HepG2 (cell line): ENCODE data around the gene NTN5.

Source experiments
- EZH2 ChIP-seq: conservative IDR thresholded peaks from 2 replicates; pipeline ENCODE4 v1.6.1; 2012; ENCODE audit warnings: mild to moderate bottlenecking, low read depth, low read length, moderate library complexity
- MAFF ChIP-seq: IDR thresholded peaks from 2 replicates; pipeline ENCODE4 v1.6.1; 2011; ENCODE audit warnings: low read depth, low read length, improper control_type of control experiment
- NR2C2 ChIP-seq: sonication (generic); formaldehyde crosslinking; IDR thresholded peaks from 2 replicates; pipeline ENCODE4 v1.4.0; 2020; ENCODE audit warnings: missing genetic modification reagents, mild to moderate bottlenecking, moderate library complexity, borderline replicate concordance
- NR3C1 ChIP-seq: sonication (generic); formaldehyde crosslinking; IDR thresholded peaks from 2 replicates; pipeline ENCODE4 v1.4.0; 2020; ENCODE audit warnings: missing genetic modification reagents
- POLR2A ChIP-seq, 2 experiments: IDR thresholded peaks; 2 replicates each; pipeline ENCODE4 v1.6.1; 2011; ENCODE audit warnings: low read depth in 2 of 2, low read length in 2 of 2, mild to moderate bottlenecking in 1 of 2, moderate library complexity in 1 of 2; ENCODE audit not compliant: insufficient read depth in 1 of 2
- SNAI1 ChIP-seq: sonication (generic); formaldehyde crosslinking; IDR thresholded peaks from 2 replicates; pipeline ENCODE4 v1.5.0; 2020; ENCODE audit warnings: mild to moderate bottlenecking, missing genetic modification reagents, borderline replicate concordance
- SOX13 ChIP-seq, 3 experiments: fragments of 450-650 bp in 1 of 3; sonication (generic) in 1 of 3; formaldehyde crosslinking in 1 of 3; IDR thresholded peaks in 2 of 3; conservative IDR thresholded peaks in 1 of 3; 2 replicates each; pipeline versions ENCODE4 v1.5.0 to v1.6.1; 2016 to 2020; ENCODE audit warnings: antibody characterized with exemption in 1 of 3, mild to moderate bottlenecking in 1 of 3, missing compliant biosample characterization in 1 of 3, missing genetic modification reagents in 1 of 3, moderate library complexity in 1 of 3
- ZNF775 ChIP-seq: sonication (generic); formaldehyde crosslinking; IDR thresholded peaks from 2 replicates; pipeline ENCODE4 v1.4.0; 2020; ENCODE audit warnings: missing genetic modification reagents, mild to moderate bottlenecking, moderate library complexity, borderline replicate concordance
- TF ChIP-seq, protein P1 (sequence below): IDR thresholded peaks from 2 replicates; pipeline ENCODE4 v1.6.1; 2012; ENCODE audit warnings: low read length, improper control_type of control experiment
- TF ChIP-seq, protein P2 (sequence below): sonication (generic); formaldehyde crosslinking; IDR thresholded peaks from 2 replicates; pipeline ENCODE4 v1.5.0; 2020; ENCODE audit warnings: mild to moderate bottlenecking, missing genetic modification reagents, moderate library complexity
- TF ChIP-seq, protein P3 (sequence below): IDR thresholded peaks from 2 replicates; pipeline ENCODE4 v1.6.1; 2012; ENCODE audit warnings: low read depth, low read length, improper control_type of control experiment

DNA sequence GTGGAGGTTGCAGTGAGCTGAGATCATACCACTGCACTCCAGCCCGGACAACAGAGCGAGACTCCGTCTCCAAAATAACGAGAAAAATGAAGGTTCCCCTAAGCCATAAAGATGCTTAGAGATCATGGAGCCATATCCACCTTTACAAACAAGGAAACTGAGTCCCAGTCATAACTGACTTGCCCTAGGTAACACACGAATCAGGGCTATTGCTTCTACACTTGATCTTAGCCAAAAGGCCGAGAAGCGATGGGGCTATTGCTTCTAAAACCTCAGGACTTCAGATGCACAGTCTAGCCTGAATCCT is 38.8 kb downstream of the NTN5 start:
- no peak for TF ChIP-seq SNAI1 (CRISPR knock-in tag)
- no peak for TF ChIP-seq POLR2A (IDR thresholded peaks at IDR 0.05; ENCODE audit: insufficient read depth in 1 of 2, low read depth in 2 of 2, low read length in 2 of 2)
- TF ChIP-seq, protein P1, sequence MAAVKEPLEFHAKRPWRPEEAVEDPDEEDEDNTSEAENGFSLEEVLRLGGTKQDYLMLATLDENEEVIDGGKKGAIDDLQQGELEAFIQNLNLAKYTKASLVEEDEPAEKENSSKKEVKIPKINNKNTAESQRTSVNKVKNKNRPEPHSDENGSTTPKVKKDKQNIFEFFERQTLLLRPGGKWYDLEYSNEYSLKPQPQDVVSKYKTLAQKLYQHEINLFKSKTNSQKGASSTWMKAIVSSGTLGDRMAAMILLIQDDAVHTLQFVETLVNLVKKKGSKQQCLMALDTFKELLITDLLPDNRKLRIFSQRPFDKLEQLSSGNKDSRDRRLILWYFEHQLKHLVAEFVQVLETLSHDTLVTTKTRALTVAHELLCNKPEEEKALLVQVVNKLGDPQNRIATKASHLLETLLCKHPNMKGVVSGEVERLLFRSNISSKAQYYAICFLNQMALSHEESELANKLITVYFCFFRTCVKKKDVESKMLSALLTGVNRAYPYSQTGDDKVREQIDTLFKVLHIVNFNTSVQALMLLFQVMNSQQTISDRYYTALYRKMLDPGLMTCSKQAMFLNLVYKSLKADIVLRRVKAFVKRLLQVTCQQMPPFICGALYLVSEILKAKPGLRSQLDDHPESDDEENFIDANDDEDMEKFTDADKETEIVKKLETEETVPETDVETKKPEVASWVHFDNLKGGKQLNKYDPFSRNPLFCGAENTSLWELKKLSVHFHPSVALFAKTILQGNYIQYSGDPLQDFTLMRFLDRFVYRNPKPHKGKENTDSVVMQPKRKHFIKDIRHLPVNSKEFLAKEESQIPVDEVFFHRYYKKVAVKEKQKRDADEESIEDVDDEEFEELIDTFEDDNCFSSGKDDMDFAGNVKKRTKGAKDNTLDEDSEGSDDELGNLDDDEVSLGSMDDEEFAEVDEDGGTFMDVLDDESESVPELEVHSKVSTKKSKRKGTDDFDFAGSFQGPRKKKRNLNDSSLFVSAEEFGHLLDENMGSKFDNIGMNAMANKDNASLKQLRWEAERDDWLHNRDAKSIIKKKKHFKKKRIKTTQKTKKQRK: no peak
- TF ChIP-seq NR2C2 (CRISPR knock-in tag): no peak
- no peak for TF ChIP-seq SOX13 (IDR thresholded peaks at IDR 0.05)
- no peak for TF ChIP-seq SOX13 (CRISPR knock-in tag; conservative IDR thresholded peaks at IDR 0.05 in 1 of 2, IDR thresholded peaks at IDR 0.05 in 1 of 2)
- no peak for TF ChIP-seq MAFF
- TF ChIP-seq EZH2: no peak
- TF ChIP-seq, protein P2, sequence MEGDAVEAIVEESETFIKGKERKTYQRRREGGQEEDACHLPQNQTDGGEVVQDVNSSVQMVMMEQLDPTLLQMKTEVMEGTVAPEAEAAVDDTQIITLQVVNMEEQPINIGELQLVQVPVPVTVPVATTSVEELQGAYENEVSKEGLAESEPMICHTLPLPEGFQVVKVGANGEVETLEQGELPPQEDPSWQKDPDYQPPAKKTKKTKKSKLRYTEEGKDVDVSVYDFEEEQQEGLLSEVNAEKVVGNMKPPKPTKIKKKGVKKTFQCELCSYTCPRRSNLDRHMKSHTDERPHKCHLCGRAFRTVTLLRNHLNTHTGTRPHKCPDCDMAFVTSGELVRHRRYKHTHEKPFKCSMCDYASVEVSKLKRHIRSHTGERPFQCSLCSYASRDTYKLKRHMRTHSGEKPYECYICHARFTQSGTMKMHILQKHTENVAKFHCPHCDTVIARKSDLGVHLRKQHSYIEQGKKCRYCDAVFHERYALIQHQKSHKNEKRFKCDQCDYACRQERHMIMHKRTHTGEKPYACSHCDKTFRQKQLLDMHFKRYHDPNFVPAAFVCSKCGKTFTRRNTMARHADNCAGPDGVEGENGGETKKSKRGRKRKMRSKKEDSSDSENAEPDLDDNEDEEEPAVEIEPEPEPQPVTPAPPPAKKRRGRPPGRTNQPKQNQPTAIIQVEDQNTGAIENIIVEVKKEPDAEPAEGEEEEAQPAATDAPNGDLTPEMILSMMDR (CRISPR knock-in tag): no peak
- TF ChIP-seq, protein P3, sequence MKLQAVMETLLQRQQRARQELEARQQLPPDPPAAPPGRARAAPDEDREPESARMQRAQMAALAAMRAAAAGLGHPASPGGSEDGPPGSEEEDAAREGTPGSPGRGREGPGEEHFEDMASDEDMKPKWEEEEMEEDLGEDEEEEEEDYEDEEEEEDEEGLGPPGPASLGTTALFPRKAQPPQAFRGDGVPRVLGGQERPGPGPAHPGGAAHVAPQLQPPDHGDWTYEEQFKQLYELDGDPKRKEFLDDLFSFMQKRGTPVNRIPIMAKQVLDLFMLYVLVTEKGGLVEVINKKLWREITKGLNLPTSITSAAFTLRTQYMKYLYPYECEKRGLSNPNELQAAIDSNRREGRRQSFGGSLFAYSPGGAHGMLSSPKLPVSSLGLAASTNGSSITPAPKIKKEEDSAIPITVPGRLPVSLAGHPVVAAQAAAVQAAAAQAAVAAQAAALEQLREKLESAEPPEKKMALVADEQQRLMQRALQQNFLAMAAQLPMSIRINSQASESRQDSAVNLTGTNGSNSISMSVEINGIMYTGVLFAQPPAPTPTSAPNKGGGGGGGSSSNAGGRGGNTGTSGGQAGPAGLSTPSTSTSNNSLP: no peak
- TF ChIP-seq ZNF775: no peak
- TF ChIP-seq NR3C1 (CRISPR knock-in tag): no peak
